GM23338 (cell line): ENCODE measurements around the gene ZNF609. TPM values are rescaled to one million over a fixed set of nuclear protein-coding genes. Genes with fewer than 3 reads are reported as not detected.

Experiments used
- ATAC-seq: fragments of 200-7000 bp; cut with Tn5 transposase; 3 replicates; pipeline ENCODE4 v1.9.1; 2020
- DNase-seq: peaks from one replicate; pipeline ENCODE4 v3.0.0-alpha.2; 2015; ENCODE audit warnings: low spot score
- H2AFZ ChIP-seq: fragments of 200-600 bp; sonication (generic); 2 replicates; pipeline ENCODE4 v1.8.0; 2016; ENCODE audit warnings: antibody characterized with exemption, mild to moderate bottlenecking, moderate library complexity
- H3F3A ChIP-seq: fragments of 200-600 bp; sonication (generic); replicated peaks from 2 replicates; pipeline ENCODE4 v1.8.0; 2017; ENCODE audit warnings: antibody characterized with exemption, mixed run types, low read depth
- H3K27ac ChIP-seq: fragments of 200-600 bp; sonication (generic); 2 replicates; pipeline ENCODE4 v1.6.1; 2016; ENCODE audit warnings: low read depth
- H3K27me3 ChIP-seq: fragments of 200-600 bp; sonication (generic); 2 replicates; pipeline ENCODE4 v1.8.0; 2016; ENCODE audit warnings: mild to moderate bottlenecking, mixed run types, moderate library complexity; ENCODE audit not compliant: insufficient read depth
- H3K36me3 ChIP-seq: fragments of 200-600 bp; sonication (generic); 2 replicates; pipeline ENCODE4 v1.8.0; 2016; ENCODE audit warnings: mild to moderate bottlenecking; ENCODE audit not compliant: insufficient read depth
- H3K4me1 ChIP-seq: fragments of 200-600 bp; sonication (generic); 2 replicates; pipeline ENCODE4 v1.8.0; 2016; ENCODE audit warnings: mild to moderate bottlenecking, moderate library complexity; ENCODE audit not compliant: insufficient read depth
- H3K4me2 ChIP-seq: fragments of 200-600 bp; sonication (generic); 2 replicates; pipeline ENCODE4 v1.7.1; 2017; ENCODE audit warnings: mixed run types
- H3K4me3 ChIP-seq: fragments of 200-600 bp; sonication (generic); 2 replicates; pipeline ENCODE4 v1.6.1; 2016; ENCODE audit warnings: mixed run types
- H3K79me2 ChIP-seq: fragments of 200-600 bp; sonication (generic); replicated peaks from 2 replicates; pipeline ENCODE4 v1.8.0; 2017; ENCODE audit warnings: mild to moderate bottlenecking; ENCODE audit not compliant: insufficient read depth
- H3K9me2 ChIP-seq: fragments of 200-600 bp; sonication (generic); 2 replicates; pipeline ENCODE4 v1.8.0; 2017; ENCODE audit not compliant: insufficient read depth
- H4K20me1 ChIP-seq: fragments of 200-600 bp; sonication (generic); replicated peaks from 2 replicates; pipeline ENCODE4 v1.8.0; 2017; ENCODE audit warnings: mild to moderate bottlenecking; ENCODE audit not compliant: insufficient read depth
- H3K27ac Mint-ChIP-seq: 2 replicates; pipeline ENCODE4 v1.8.0; 2020; ENCODE audit warnings: inconsistent platforms, mild to moderate bottlenecking, moderate library complexity, mixed read lengths
- H3K27me3 Mint-ChIP-seq: 3 replicates; pipeline ENCODE4 v1.8.0; 2022; ENCODE audit warnings: low read depth, mild to moderate bottlenecking, moderate library complexity, mixed read lengths, inconsistent platforms; ENCODE audit not compliant: insufficient read depth, poor library complexity
- H3K36me3 Mint-ChIP-seq: 3 replicates; pipeline ENCODE4 v1.8.0; 2021; ENCODE audit warnings: low read depth, mild to moderate bottlenecking, inconsistent platforms, moderate library complexity, mixed read lengths
- H3K4me1 Mint-ChIP-seq: 3 replicates; pipeline ENCODE4 v1.8.0; 2020; ENCODE audit warnings: mild to moderate bottlenecking, inconsistent platforms, mixed read lengths
- H3K4me3 Mint-ChIP-seq: 3 replicates; pipeline ENCODE4 v1.8.0; 2021; ENCODE audit warnings: moderate library complexity, mild to moderate bottlenecking, inconsistent platforms, mixed read lengths
- H3K9me3 Mint-ChIP-seq: 3 replicates; pipeline ENCODE4 v1.8.0; 2020; ENCODE audit warnings: moderate library complexity, mild to moderate bottlenecking, inconsistent platforms, mixed read lengths
- CREB1 ChIP-seq: fragments of 250-450 bp; sonication (Bioruptor Pico); IDR thresholded peaks from 2 replicates; pipeline ENCODE4 v1.5.0; 2020; ENCODE audit warnings: low read depth, mild to moderate bottlenecking, moderate library complexity
- EZH2 ChIP-seq: fragments of 200-600 bp; sonication (generic); IDR thresholded peaks from one replicate; pipeline ENCODE4 v1.8.0; 2017; ENCODE audit warnings: antibody characterized with exemption, mild to moderate bottlenecking, low read depth; ENCODE audit not compliant: unreplicated experiment
- EZH2phosphoT487 ChIP-seq: fragments of 200-600 bp; sonication (generic); IDR thresholded peaks from one replicate; pipeline ENCODE4 v1.8.1; 2018; ENCODE audit warnings: antibody characterized with exemption; ENCODE audit not compliant: unreplicated experiment
- JUNB ChIP-seq: IDR thresholded peaks from one replicate; pipeline ENCODE4 v1.6.1; 2016; ENCODE audit warnings: antibody characterized with exemption; ENCODE audit not compliant: unreplicated experiment
- NANOG ChIP-seq: IDR thresholded peaks from 2 replicates; pipeline ENCODE4 v1.6.1; 2016; ENCODE audit warnings: antibody characterized with exemption, borderline replicate concordance
- POLR2AphosphoS5 ChIP-seq: IDR thresholded peaks from 2 replicates; pipeline ENCODE4 v1.6.1; 2016; ENCODE audit warnings: antibody characterized with exemption, low read depth
- STAT1 ChIP-seq: IDR thresholded peaks from one replicate; pipeline ENCODE4 v1.6.1; 2016; ENCODE audit warnings: antibody characterized with exemption; ENCODE audit not compliant: unreplicated experiment
- ZNF114 ChIP-seq: fragments of 250-450 bp; sonication (Bioruptor Pico); IDR thresholded peaks from 2 replicates; pipeline ENCODE4 v1.5.0; 2020; ENCODE audit warnings: mild to moderate bottlenecking, moderate library complexity
- ZNF331 ChIP-seq: fragments of 250-450 bp; sonication (Bioruptor Pico); IDR thresholded peaks from 2 replicates; pipeline ENCODE4 v1.5.0; 2020; ENCODE audit warnings: low read depth, mild to moderate bottlenecking, moderate library complexity
- polyA plus RNA-seq: library from polyadenylated mRNA; unstranded; fragments of >200 nt; fragmentation: Nextera tagmentation; extraction: Ambion mirVana; gene quantifications from 2 replicates; pipeline ENCODE4 v1.2.1, GENCODE V29; 2016
- total RNA-seq: library from RNA; depleted of rRNA; stranded (reverse); fragments of >200 nt; shearing (Covaris generic); gene quantifications from 2 replicates; pipeline ENCODE4 v1.2.3, GENCODE V29; 2014
- TF ChIP-seq, protein P1 (sequence below): fragments of 250-450 bp; sonication (Bioruptor Pico); IDR thresholded peaks from 2 replicates; pipeline ENCODE4 v1.5.0; 2020; ENCODE audit warnings: mild to moderate bottlenecking, moderate library complexity
- TF ChIP-seq, protein P2 (sequence below), 2 experiments: fragments of 200-600 bp in 1 of 2; sonication (generic) in 1 of 2; conservative IDR thresholded peaks; 2 replicates each; pipeline versions ENCODE4 v1.5.1 to v1.6.1; 2016 to 2017; ENCODE audit warnings: antibody characterized with exemption in 2 of 2, low read depth in 2 of 2, mild to moderate bottlenecking in 2 of 2, moderate library complexity in 1 of 2
- TF ChIP-seq, protein P3 (sequence below): IDR thresholded peaks from one replicate; pipeline ENCODE4 v1.6.1; 2018; ENCODE audit warnings: antibody characterized with exemption; ENCODE audit not compliant: unreplicated experiment
- TF ChIP-seq, protein P4 (sequence below): IDR thresholded peaks from 2 replicates; pipeline ENCODE4 v1.6.1; 2016; ENCODE audit warnings: antibody characterized with exemption

The ZNF609 gene
- total and polyA plus RNA-seq, 2 experiments from 2014 or later: 26.4 to 40.2 TPM

DNA sequence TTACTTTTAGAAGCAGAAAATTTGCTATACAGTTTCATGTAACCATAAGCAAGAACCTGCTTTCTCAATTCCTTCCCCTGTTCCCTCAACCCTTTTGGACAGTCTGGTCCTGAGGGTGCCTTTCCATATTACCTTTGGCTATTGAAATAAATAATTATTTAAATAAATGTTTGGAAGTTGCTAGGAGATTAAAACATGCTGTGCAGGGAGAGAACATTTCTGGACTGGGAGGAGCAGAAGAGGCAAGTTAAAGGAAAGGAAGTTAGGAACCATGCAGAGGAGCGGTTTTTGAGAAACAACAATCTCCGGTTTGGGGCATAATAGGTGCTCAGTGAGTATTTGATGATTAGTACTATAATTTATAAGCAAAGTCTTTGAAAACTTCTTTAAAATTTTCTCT lies 41.8 kb downstream of the ZNF609 start:
- Mint-ChIP-seq H3K27ac (no peak overlapping the region), H3K27me3 (peaks cover 2% of the 10 kb centered on the region), H3K4me1 (peaks cover 28% of the 10 kb centered on the region), H3K36me3 (peaks cover 24% of the 10 kb centered on the region), H3K9me3 (no peaks in the 10 kb centered on the region), H3K4me3 (no peak overlapping the region)
- H3K27ac ChIP-seq: no peak overlapping the region; the same call in 1 of the 2 replicates
- H3K4me1 ChIP-seq: peaks cover 17% of the 10 kb centered on the region
- no peak overlapping the region for H3K4me3 ChIP-seq
- H3K79me2 ChIP-seq: peaks cover 97% of the 10 kb centered on the region
- H4K20me1 ChIP-seq: peaks cover 72% of the 10 kb centered on the region
- H3K27me3 ChIP-seq: no peaks in the 10 kb centered on the region
- H3K4me2 ChIP-seq: no peak overlapping the region
- H3K9me2 ChIP-seq: no peaks in the 10 kb centered on the region
- no peak overlapping the region for H2AFZ ChIP-seq
- no peaks in the 10 kb centered on the region for H3F3A ChIP-seq
- ATAC-seq (no peak), DNase-seq (no peak)
- TF ChIP-seq JUNB (no peak), ZNF114 (CRISPR knock-in tag) (no peak), STAT1 (no peak), CREB1 (CRISPR knock-in tag) (no peak), EZH2 (no peak), ZNF331 (CRISPR knock-in tag) (no peak), EZH2phosphoT487 (no peak), NANOG (no peak), POLR2AphosphoS5 (no peak)
- TF ChIP-seq, protein P1, sequence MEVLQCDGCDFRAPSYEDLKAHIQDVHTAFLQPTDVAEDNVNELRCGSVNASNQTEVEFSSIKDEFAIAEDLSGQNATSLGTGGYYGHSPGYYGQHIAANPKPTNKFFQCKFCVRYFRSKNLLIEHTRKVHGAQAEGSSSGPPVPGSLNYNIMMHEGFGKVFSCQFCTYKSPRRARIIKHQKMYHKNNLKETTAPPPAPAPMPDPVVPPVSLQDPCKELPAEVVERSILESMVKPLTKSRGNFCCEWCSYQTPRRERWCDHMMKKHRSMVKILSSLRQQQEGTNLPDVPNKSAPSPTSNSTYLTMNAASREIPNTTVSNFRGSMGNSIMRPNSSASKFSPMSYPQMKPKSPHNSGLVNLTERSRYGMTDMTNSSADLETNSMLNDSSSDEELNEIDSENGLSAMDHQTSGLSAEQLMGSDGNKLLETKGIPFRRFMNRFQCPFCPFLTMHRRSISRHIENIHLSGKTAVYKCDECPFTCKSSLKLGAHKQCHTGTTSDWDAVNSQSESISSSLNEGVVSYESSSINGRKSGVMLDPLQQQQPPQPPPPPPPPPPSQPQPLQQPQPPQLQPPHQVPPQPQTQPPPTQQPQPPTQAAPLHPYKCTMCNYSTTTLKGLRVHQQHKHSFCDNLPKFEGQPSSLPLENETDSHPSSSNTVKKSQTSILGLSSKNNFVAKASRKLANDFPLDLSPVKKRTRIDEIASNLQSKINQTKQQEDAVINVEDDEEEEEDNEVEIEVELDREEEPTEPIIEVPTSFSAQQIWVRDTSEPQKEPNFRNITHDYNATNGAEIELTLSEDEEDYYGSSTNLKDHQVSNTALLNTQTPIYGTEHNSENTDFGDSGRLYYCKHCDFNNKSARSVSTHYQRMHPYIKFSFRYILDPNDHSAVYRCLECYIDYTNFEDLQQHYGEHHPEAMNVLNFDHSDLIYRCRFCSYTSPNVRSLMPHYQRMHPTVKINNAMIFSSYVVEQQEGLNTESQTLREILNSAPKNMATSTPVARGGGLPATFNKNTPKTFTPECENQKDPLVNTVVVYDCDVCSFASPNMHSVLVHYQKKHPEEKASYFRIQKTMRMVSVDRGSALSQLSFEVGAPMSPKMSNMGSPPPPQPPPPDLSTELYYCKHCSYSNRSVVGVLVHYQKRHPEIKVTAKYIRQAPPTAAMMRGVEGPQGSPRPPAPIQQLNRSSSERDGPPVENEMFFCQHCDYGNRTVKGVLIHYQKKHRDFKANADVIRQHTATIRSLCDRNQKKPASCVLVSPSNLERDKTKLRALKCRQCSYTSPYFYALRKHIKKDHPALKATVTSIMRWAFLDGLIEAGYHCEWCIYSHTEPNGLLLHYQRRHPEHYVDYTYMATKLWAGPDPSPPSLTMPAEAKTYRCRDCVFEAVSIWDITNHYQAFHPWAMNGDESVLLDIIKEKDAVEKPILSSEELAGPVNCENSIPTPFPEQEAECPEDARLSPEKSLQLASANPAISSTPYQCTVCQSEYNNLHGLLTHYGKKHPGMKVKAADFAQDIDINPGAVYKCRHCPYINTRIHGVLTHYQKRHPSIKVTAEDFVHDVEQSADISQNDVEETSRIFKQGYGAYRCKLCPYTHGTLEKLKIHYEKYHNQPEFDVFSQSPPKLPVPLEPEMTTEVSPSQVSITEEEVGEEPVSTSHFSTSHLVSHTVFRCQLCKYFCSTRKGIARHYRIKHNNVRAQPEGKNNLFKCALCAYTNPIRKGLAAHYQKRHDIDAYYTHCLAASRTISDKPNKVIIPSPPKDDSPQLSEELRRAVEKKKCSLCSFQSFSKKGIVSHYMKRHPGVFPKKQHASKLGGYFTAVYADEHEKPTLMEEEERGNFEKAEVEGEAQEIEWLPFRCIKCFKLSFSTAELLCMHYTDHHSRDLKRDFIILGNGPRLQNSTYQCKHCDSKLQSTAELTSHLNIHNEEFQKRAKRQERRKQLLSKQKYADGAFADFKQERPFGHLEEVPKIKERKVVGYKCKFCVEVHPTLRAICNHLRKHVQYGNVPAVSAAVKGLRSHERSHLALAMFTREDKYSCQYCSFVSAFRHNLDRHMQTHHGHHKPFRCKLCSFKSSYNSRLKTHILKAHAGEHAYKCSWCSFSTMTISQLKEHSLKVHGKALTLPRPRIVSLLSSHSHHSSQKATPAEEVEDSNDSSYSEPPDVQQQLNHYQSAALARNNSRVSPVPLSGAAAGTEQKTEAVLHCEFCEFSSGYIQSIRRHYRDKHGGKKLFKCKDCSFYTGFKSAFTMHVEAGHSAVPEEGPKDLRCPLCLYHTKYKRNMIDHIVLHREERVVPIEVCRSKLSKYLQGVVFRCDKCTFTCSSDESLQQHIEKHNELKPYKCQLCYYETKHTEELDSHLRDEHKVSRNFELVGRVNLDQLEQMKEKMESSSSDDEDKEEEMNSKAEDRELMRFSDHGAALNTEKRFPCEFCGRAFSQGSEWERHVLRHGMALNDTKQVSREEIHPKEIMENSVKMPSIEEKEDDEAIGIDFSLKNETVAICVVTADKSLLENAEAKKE (CRISPR knock-in tag): no peak
- TF ChIP-seq, protein P2, sequence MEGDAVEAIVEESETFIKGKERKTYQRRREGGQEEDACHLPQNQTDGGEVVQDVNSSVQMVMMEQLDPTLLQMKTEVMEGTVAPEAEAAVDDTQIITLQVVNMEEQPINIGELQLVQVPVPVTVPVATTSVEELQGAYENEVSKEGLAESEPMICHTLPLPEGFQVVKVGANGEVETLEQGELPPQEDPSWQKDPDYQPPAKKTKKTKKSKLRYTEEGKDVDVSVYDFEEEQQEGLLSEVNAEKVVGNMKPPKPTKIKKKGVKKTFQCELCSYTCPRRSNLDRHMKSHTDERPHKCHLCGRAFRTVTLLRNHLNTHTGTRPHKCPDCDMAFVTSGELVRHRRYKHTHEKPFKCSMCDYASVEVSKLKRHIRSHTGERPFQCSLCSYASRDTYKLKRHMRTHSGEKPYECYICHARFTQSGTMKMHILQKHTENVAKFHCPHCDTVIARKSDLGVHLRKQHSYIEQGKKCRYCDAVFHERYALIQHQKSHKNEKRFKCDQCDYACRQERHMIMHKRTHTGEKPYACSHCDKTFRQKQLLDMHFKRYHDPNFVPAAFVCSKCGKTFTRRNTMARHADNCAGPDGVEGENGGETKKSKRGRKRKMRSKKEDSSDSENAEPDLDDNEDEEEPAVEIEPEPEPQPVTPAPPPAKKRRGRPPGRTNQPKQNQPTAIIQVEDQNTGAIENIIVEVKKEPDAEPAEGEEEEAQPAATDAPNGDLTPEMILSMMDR (conservative IDR thresholded peaks at IDR 0.05; ENCODE audit: low read depth in 2 of 2): no peak
- TF ChIP-seq, protein P3, sequence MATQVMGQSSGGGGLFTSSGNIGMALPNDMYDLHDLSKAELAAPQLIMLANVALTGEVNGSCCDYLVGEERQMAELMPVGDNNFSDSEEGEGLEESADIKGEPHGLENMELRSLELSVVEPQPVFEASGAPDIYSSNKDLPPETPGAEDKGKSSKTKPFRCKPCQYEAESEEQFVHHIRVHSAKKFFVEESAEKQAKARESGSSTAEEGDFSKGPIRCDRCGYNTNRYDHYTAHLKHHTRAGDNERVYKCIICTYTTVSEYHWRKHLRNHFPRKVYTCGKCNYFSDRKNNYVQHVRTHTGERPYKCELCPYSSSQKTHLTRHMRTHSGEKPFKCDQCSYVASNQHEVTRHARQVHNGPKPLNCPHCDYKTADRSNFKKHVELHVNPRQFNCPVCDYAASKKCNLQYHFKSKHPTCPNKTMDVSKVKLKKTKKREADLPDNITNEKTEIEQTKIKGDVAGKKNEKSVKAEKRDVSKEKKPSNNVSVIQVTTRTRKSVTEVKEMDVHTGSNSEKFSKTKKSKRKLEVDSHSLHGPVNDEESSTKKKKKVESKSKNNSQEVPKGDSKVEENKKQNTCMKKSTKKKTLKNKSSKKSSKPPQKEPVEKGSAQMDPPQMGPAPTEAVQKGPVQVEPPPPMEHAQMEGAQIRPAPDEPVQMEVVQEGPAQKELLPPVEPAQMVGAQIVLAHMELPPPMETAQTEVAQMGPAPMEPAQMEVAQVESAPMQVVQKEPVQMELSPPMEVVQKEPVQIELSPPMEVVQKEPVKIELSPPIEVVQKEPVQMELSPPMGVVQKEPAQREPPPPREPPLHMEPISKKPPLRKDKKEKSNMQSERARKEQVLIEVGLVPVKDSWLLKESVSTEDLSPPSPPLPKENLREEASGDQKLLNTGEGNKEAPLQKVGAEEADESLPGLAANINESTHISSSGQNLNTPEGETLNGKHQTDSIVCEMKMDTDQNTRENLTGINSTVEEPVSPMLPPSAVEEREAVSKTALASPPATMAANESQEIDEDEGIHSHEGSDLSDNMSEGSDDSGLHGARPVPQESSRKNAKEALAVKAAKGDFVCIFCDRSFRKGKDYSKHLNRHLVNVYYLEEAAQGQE: no peak
- TF ChIP-seq, protein P4, sequence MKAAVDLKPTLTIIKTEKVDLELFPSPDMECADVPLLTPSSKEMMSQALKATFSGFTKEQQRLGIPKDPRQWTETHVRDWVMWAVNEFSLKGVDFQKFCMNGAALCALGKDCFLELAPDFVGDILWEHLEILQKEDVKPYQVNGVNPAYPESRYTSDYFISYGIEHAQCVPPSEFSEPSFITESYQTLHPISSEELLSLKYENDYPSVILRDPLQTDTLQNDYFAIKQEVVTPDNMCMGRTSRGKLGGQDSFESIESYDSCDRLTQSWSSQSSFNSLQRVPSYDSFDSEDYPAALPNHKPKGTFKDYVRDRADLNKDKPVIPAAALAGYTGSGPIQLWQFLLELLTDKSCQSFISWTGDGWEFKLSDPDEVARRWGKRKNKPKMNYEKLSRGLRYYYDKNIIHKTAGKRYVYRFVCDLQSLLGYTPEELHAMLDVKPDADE: no peak
- H3K36me3 ChIP-seq: peaks cover 7% of the 10 kb centered on the region; the same call in 1 of the 2 replicates
